HFFc6 (cell line): ENCODE results near the gene TTLL13. TPM values are rescaled to one million over a fixed set of nuclear protein-coding genes. Genes with fewer than 3 reads are reported as not detected.

Experiments
- DNase-seq: peaks from one replicate; pipeline ENCODE4 v3.0.0-alpha.2; 2018
- H3K27ac Mint-ChIP-seq: 2 replicates; pipeline ENCODE4 v1.8.0; 2020; ENCODE audit warnings: mild to moderate bottlenecking, mixed read lengths
- H3K27me3 Mint-ChIP-seq: 2 replicates; pipeline ENCODE4 v1.8.0; 2021; ENCODE audit warnings: mild to moderate bottlenecking, moderate library complexity, mixed read lengths; ENCODE audit not compliant: insufficient read depth
- H3K36me3 Mint-ChIP-seq: 2 replicates; pipeline ENCODE4 v1.8.0; 2021; ENCODE audit warnings: low read depth, mixed read lengths
- H3K4me1 Mint-ChIP-seq: 2 replicates; pipeline ENCODE4 v1.8.0; 2020; ENCODE audit warnings: low read depth, mixed read lengths
- H3K4me3 Mint-ChIP-seq: 2 replicates; pipeline ENCODE4 v1.8.0; 2020; ENCODE audit warnings: mild to moderate bottlenecking, moderate library complexity, mixed read lengths
- H3K9me3 Mint-ChIP-seq: 2 replicates; pipeline ENCODE4 v1.8.0; 2020; ENCODE audit warnings: mild to moderate bottlenecking, mixed read lengths
- total RNA-seq, 6 experiments: library from RNA; stranded (reverse); fragmentation: NEBNext Ultra II Directional; extraction: Animal tissue kit (Norgen Biotek cat#: 25700); gene quantifications; 2 replicates in 1 of 6; 3 replicates in 5 of 6; pipeline ENCODE4 v1.2.3, GENCODE V29; 2021
- TF ChIP-seq, protein P1 (sequence below): fragments of 200-600 bp; sonication (generic); IDR thresholded peaks from 2 replicates; pipeline ENCODE4 v1.5.0; 2021; ENCODE audit warnings: antibody characterized with exemption, mild to moderate bottlenecking

Gene TTLL13
- total RNA-seq, 6 experiments from 2014 or later: 0.07 to 0.14 TPM; not detected in 4

DNA sequence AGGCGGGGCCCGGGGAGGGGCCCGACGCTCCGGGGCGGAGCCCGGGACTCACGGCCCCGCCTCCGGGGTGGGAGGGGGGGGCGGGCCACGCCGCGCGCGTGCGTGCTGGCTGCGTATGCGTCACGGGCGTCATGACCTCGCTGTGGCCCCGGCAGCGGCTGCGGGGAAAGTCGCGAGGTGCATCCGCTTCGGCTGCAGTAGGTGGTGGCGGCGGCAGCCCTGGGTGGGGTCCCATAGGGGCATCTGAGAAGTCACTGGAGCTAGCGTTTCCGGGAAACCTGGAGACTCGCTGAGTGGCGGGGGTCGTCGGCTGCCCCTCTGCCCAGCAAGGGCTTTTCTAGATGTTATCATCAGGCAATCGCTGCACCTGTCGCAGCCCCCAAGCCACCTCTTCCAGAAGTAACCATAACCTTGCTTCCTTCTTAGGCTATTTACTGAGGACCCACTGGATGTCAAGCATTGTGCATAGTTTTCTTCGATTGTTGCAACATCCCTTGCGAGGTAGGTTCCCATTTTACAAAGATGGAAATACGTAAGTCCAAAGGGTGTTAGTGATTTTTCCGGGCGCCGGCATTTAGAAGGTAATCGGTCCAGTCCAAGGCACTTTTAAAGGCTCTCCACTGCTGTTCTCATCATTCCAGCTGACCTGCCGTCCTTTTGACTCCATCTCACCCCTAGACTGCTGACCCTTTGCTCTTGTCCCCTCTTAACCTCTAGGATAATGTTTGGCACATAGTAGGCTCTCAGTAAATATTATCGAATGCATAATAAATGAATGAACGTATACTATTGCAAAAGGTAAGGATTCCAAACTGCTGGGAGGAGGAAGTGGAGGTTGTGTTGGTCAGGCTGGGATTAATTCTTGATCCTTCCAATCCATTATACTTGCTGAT is 15.0 kb upstream of the TTLL13 start, which contains the start of gene GDPGP1:
Gene GDPGP1 (plus strand): TSS at position 114 of the 893 bp plus-strand sequence. CDS start 6,700 bp downstream, outside the sequence.
- Mint-ChIP-seq H3K27me3 (no peaks in the 10 kb centered on the region; the same call in none of the 2 replicates), H3K27ac (peak within 1 kb of the TSS; percentile 80)

DNA sequence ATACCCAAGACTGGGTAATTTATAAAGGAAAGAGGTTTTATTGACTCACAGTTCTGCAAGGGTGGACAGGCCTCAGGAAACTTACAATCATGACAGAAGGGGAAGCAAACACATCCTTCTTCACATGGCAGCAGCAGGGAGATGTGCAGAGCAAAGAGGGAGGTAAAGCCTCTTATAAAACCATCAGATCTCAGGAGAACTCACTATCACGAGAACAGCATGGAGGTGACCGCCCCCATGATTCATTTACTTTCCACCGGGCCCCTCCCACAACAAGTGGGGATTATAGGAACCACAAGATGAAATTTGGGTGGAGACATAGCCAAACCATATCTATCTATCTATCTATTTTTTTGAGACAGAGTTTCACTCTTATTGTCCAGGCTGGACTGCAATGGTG is 10.0 kb upstream of the TTLL13 start:
- peaks cover 5% of the 10 kb centered on the region; the same call in 1 of the 2 replicates for H3K27me3 Mint-ChIP-seq
- DNase-seq: no peak
- no peak overlapping the region for H3K27ac Mint-ChIP-seq
- H3K4me1 Mint-ChIP-seq: peaks cover 9% of the 10 kb centered on the region
- TF ChIP-seq, protein P1, sequence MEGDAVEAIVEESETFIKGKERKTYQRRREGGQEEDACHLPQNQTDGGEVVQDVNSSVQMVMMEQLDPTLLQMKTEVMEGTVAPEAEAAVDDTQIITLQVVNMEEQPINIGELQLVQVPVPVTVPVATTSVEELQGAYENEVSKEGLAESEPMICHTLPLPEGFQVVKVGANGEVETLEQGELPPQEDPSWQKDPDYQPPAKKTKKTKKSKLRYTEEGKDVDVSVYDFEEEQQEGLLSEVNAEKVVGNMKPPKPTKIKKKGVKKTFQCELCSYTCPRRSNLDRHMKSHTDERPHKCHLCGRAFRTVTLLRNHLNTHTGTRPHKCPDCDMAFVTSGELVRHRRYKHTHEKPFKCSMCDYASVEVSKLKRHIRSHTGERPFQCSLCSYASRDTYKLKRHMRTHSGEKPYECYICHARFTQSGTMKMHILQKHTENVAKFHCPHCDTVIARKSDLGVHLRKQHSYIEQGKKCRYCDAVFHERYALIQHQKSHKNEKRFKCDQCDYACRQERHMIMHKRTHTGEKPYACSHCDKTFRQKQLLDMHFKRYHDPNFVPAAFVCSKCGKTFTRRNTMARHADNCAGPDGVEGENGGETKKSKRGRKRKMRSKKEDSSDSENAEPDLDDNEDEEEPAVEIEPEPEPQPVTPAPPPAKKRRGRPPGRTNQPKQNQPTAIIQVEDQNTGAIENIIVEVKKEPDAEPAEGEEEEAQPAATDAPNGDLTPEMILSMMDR: no peak
- no peaks in the 10 kb centered on the region for H3K36me3 Mint-ChIP-seq
- no peak overlapping the region for H3K4me3 Mint-ChIP-seq
- H3K9me3 Mint-ChIP-seq: no peaks in the 10 kb centered on the region

More for the DNA sequence above, 15.0 kb upstream of the TTLL13 start, which contains the start of gene GDPGP1:
- DNase-seq: no peak
- H3K9me3 Mint-ChIP-seq: no peaks in the 10 kb centered on the region
- H3K4me3 Mint-ChIP-seq: peak within 1 kb of the TSS; percentile 91
- H3K4me1 Mint-ChIP-seq: peaks cover 29% of the 10 kb centered on the region
- TF ChIP-seq, protein P1: no peak
- peaks cover 6% of the 10 kb centered on the region for H3K36me3 Mint-ChIP-seq

DNA sequence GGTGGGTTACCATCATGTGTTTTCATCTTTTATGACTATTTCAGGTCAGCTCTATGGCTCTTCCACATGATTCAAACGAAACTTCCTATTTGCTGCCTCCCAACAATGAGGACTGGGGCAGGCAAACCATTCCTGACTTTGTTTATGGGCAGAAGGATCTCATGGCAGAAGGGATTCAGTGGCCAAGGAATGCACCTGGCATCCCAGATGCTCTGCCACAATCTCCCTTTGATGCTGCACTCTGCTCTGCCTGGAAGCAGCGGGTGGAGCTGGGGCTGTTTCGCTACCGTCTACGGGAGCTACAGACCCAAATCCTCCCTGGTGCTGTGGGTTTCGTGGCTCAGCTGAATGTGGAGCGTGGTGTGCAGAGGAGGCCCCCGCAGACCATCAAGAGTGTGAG is 8.5 kb upstream of the TTLL13 start:
- H3K36me3 Mint-ChIP-seq: no peaks in the 10 kb centered on the region
- H3K4me1 Mint-ChIP-seq: no peaks in the 10 kb centered on the region
- no peak overlapping the region for H3K4me3 Mint-ChIP-seq
- peaks cover 5% of the 10 kb centered on the region; the same call in 1 of the 2 replicates for H3K27me3 Mint-ChIP-seq
- no peak for DNase-seq
- TF ChIP-seq, protein P1: no peak
- no peak overlapping the region for H3K27ac Mint-ChIP-seq
- no peaks in the 10 kb centered on the region for H3K9me3 Mint-ChIP-seq

DNA sequence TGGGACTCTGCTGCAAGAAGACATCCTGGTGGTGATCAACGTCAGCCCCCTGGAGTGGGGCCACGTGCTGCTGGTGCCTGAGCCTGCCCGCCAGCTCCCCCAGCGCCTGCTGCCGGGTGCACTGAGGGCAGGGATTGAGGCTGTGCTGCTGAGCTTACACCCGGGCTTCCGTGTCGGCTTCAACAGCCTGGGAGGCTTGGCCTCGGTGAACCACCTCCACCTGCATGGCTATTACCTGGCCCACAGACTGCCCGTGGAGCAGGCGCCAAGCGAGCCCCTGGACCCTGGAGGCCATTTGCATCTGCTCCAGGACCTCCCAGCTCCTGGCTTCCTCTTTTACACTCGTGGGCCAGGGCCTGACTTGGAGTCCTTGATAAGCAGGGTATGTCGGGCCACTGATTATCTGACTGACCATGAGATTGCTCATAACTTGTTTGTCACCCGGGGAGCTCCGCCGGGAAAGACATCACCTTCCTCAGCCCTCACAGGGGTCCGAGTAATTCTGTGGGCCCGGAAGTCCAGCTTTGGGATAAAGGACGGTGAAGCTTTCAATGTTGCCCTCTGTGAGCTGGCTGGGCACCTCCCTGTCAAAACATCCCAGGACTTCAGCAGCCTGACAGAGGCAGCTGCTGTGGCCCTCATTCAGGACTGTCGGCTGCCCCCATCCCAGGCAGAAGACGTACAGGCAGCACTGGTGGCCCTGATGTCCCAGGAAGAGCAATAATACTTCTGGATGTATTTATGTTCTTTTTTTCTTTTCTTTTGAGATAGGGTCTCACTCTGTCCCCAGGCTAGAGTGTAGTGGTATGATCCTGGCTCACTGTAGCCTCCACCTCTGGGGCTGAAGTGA is 7.8 kb upstream of the TTLL13 start:
- Mint-ChIP-seq H3K4me3 (no peak overlapping the region), H3K9me3 (no peaks in the 10 kb centered on the region), H3K27ac (no peak overlapping the region), H3K4me1 (no peaks in the 10 kb centered on the region), H3K36me3 (no peaks in the 10 kb centered on the region), H3K27me3 (peaks cover 5% of the 10 kb centered on the region; the same call in 1 of the 2 replicates)
- TF ChIP-seq, protein P1: no peak
- no peak for DNase-seq

DNA sequence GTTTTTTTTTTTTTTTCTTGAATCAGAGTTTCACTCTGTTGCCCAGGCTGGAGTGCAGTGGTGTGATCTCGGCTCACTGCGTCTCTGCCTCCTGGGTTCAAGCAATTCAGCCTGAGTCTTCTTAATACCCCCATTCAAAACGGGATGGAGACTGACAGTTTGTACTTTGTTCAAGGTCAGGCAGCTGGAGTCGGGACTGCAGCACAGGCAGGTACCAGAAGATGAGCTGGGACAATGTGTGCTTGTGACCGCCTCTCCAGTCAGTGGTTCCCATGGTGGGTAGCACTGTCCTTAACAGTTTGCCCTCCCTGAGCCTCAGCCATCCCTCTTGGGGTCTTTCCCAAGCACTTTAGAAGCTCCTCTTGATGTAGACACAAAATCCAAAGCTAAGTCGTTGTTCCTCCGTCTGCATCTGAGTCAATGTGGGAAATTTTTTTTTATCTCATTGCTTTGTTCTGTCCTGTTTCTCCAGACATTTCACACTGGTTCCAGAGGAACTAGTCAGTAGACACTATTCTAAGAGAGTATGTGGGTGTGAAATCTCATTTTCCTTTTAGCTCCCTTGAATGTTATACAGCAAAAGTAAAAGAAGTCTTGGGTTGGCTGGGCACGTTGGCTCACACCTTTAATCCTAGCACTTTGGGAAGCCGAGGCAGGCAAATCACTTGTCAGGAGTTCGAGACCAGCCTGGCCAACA is 5.3 kb upstream of the TTLL13 start:
- no peak overlapping the region for H3K27ac Mint-ChIP-seq
- TF ChIP-seq, protein P1: no peak
- H3K27me3 Mint-ChIP-seq: peaks cover 6% of the 10 kb centered on the region
- no peaks in the 10 kb centered on the region for H3K36me3 Mint-ChIP-seq
- no peaks in the 10 kb centered on the region for H3K9me3 Mint-ChIP-seq
- no peak overlapping the region for H3K4me3 Mint-ChIP-seq
- peaks cover 7% of the 10 kb centered on the region for H3K4me1 Mint-ChIP-seq
- no peak for DNase-seq
